SHP77 treated with DMSO at 0.1 percent for 48 hours (cell line): ENCODE results near the gene SLC36A2.
"Not testable (repeated sequence)": the region's sequence is repeated elsewhere in the genome, so short reads cannot be mapped to it uniquely, and the experiment has no call there.

Experiments
- DNase-seq: peaks from one replicate; lab custom pipeline; 2025; lab: John Stamatoyannopoulos, UW

SLC36A2 gene

DNA sequence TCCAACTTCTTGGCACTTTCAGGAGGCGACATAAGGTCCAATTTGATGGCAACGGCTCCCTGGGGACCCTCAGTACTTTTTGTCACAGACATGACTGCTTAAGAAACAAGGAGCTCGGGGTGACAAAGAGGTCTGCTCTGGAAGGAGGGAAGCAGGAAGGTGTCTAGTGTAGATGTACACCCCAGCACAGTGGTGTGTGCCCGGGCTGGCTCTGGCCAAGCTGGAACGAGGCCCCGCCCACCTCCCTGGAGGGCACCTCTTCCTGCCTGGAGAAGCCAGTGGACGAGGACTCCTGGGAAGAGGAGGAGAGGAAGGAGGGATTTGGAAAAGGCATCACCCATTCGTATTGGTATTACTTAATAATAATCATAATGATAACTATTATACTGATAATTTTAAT, at the start of gene SLC36A2:
Gene SLC36A2, minus strand, starts transcription at position 191 of the 400 bp plus-strand sequence. Its CDS starts 99 bp downstream, at position 92.
- DNase-seq = no peak

DNA sequence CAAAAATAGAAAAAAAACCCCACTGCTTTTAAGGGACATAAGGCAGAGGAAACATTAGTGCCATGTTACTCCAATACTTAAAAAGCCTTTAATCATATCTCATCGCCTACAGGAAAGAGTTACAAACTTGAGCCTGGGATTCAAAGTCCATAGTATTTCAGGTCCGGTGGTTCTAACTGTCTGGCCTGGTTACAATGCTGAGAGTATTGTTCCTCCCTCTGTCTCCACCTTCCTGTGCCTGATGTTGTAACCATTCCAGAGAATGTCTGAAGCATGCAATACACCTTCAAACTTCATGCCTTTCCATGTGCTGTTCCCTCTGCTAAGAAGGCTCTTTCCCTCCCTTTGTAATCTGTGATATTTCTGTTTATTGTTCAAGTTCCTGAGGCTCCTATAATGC, 41.6 kb upstream of the SLC36A2 start:
- DNase-seq = no peak

DNA sequence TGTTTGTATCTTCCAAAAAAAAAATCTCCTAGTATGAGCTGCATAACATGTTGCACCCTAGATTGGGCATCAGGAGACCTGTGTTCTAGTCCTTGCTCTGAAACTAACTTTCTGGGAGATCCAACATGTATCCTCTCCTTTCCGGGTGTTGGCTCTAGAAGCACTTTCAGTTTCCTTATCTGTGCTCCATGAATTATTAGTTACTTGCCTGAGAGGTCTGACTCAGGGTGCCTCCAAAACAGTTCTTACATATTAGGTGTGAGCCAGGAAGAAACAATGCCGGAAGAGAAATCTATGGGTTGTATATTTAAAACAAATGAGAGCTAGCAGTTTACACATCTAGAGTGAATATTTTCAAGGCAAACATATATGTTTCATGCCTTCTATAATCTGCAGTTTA, 36.7 kb upstream of the SLC36A2 start:
- no peak for DNase-seq

DNA sequence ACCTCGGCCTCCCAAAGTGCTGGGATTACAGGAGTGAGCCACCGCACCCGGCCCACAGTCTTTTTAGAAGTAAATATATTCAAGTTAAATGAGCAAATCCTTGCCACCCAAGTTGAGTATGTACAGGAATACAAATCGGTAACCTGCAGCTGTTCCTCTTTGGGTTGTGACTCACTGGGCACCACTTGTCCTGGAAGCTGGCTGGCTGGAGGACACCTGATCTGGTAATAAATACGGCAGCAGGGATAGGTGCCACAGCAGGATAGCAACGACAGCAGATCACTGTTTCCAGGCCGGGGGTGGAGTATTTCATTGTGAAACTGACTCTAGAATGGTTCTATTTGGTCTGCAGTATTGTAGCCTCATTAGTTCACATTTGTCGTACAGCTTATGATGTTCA, 35.7 kb upstream of the SLC36A2 start:
- DNase-seq = peak; percentile 6

DNA sequence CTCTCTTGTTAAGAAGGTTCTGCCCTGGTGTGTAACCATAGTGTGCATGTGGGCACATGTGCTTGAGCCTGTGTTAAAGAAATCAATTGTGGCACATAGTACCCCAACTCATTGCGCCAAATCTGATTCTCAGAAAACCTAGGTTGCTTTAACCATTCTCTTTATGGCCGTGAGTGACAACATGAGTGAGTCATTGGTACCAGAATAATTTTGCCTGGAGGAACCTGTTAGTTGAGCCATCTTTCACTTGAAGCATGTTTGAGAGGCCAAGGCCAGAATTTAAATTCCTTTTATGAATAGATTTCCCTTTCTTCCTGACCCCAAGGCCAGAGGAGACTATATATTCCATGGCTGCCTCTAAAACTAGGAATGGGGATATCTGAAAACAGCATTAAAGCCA, 35.2 kb upstream of the SLC36A2 start:
- no peak for DNase-seq

DNA sequence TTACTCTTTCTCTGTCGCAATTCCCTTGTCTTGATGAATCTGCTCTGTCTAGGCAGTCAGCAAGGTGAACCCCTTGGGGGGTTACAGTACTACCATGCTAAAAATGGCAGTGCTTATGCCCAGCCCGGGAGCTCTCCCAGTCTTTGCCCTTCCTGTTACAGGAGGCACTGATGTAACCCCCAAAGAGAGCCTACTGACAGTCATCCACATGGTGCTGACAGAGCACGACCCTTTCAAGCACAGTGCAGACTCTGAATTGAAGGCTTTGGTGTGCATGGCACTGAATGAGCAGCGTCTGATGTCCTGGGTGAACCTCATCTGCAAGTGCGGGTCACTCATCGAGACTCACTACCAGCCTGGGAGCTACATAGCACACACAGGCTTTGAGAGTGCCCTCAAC, 34.5 kb upstream of the SLC36A2 start:
- DNase-seq = no peak

DNA sequence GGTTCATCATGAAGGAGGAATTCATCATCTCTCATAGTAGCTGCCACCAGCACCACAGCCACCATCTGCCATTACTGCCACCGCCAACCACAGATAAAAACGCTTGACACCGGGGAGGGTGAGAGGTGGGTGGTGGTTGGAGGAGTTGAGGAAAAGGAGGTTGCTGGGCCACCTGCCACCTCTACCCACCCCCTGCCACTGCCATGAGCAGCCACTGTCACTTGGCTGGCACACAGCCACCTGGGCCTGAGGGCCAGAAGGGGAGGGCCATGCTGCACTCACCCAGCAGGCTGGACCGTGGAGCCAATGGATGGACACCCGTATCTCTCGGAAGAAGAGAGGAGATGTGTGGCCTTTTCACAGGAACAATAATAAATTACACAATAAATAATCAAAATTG, 31.3 kb upstream of the SLC36A2 start:
- no peak for DNase-seq

DNA sequence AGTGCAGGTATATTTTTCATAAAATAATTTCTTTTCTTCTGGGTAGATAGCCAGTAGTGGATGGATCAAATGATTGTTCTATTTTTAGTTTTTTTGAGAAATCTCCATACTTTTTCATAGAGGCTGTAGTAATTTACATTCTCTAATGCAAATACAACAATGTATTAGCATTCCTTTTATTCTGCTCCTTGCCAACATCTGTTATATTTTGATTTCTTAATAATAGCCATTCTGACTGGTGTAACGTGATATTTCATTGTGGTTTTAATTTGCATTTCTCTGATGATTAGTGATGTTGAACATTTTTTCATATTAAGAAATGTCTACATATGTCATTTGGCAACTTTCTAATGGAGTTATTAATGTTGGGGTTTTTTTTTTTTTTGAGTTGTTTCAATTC, 27.2 kb upstream of the SLC36A2 start:
- DNase-seq = no peak

DNA sequence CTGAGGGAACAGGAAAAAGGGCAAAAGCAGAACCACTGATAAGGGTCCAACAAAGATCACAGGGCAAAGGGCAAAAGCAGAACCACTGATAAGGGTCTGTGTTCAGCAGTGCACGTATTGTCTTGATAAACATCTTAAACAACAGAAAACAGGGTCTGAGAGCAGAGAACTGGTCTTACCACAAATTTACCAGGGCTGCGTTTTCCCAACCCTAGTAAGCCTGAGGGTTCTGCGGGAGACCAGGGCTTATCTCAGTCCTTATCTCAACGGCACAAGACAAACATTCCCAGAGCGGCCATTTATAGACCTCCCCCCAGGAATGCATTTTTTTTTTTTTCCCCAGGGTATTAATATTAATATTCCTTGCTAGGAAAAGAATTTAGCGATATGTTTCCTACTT, 19.7 kb upstream of the SLC36A2 start:
- DNase-seq = not testable (repeated sequence)

DNA sequence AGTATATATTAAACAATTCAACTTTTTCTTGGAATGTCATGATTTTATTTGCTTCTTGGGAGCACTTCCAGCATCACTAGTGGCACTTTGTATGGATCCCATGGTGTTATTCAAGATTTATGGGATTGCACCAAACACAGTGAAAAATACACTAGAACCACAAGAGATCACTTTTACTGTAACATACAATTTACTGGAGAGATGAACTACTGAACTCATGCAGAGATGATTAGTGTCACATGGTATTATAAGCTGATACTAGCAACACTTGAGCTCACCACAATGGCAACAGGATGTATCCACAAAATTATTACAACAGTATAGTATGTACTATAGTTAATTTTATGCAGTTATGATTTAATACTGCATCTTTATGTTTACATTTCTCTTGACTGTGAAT, 16.3 kb upstream of the SLC36A2 start:
- no peak for DNase-seq

DNA sequence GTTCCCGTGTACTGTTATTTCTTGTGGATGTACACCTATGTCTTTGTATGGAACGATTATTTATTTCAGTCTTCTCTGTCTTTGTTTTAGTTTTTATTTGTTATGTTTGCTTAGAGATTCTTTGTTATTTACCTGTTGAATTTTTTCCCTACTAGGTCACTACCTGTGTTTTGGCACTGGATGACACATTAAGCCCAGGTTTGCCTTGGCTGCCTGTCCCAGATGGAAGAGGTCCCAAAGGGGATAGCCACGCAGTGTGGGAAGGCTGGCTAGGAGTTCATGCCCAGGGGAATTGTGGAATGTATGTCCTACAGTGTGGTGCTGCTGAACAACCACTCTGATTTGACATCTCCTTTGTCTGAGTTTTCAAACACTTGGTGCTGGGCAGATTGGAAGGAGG, 15.6 kb upstream of the SLC36A2 start:
- no peak for DNase-seq

DNA sequence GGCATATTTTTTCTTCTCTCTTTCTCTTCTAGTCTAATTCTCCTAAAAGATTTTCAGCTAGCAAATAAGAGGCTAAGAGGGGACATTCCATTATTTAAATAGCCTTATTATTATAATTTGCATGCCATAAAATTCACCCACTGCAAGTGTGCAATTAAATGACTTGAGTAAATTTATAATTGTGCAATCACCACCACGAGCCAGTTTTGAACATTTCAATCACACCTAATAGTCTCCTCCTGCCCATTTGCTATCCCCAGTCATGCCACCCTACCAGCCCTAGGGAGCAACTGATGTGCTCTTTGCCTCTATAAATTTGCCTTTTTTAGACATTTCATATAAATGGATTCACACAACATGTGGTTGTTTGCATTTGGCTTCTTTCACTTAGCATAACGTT, 12.0 kb upstream of the SLC36A2 start:
- DNase-seq = no peak

DNA sequence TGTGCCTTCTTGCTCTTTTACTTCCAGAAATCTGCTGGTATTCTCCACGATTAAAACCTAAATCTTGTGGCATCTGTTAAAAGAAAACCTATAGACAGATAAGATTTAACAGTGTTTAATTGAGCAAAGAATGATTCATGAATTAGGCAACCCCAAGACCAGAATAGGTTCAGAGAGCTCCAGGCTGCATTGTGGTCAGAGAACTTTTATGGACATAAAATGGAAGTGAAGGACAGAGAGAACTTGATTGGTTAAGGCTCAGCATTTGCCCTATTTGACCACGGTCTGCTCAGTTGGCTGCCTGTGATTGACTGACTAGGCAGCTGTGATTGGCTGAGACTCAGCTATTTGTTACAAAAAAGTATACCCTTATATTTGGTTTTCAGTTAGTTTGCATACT, 10.4 kb upstream of the SLC36A2 start:
- no peak for DNase-seq

DNA sequence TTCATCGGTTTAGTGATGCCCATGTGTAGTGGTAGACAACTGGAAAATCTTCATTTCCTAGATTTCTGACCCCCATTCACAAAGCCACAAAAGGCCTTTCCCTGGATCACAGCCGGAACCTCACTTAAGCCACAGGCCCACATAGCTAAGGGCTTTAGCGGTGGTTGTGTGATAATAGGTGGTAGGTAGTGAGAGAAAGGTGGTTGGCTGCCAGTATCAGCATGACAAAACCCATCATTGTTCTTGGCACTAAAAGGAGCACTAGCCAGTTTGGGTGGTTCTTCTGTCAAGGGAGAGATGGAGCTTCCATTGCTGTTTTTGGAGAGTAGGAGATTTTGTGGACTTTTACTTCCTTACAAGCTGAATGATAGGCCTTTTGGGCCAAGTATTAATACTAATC, 9.7 kb upstream of the SLC36A2 start:
- DNase-seq = no peak

DNA sequence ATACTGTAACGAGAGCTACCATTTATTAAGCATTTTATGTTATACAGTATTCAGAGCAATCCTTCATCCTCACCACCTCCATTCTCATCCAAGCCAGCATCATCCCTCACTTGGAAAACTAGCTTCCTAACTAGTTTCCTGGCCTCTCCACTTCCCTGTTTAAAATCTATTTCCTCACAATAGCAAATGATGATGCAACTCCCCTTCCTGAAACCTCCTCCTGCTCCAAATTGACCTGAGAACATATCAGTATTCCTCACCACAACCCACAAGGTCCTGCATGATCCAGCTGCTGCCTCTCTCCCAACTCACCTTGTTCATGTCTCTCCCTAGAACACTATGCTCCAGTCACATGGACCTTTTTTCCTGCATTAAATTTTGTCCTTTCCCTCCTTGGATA, 4.3 kb upstream of the SLC36A2 start:
- no peak for DNase-seq

DNA sequence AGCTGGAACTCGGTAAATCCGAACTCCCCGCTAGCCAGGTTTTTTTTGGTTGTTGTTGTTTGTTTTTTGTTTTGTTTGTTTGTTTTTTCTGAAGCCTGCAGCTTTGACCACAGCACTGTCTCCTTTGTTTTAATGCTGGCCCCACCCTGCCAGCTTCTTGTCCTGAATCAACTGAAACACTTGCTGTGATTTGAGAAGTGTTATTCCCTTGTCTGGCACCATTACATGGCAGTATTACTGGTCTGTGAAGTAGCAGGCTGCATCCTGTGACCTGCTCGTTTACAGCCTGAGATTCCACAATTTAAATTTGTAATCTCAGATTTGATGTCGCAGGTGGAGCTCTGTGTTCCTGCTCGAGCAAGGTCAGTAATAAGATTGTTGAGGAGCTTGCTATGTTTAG, 1.4 kb upstream of the SLC36A2 start:
- no peak for DNase-seq

DNA sequence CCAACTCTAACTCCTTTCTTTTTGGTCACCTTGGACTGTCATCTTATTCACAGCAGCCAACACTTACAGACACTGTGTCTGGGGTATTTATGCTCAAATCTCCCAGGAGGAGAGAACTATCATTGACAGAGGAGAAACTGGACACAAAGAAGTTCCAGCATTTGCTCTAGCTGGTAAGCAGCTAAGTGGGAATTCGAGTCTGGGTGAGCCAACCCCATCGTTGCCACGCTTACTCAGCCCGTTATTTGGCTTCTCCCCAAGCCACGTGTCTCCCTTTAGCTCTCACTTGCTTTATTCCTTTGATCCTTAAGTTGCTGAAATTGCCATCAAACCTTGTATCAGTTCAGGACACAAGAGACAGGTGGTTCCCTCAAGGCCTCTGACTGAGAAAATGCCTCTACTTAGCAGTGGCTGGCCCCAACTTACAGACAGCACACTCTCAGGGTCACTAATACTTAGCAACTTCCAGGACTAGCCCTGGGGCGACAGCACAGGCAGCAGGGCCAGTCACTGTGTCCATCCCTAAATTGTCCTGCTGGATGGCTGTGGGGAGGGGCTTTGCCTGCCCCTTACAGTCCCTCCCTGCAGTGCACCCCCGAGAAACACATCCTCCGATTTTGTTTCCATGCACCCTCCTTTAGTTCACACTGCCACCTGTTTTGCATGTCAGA, 1.4 kb downstream of the SLC36A2 start:
- DNase-seq = no peak

DNA sequence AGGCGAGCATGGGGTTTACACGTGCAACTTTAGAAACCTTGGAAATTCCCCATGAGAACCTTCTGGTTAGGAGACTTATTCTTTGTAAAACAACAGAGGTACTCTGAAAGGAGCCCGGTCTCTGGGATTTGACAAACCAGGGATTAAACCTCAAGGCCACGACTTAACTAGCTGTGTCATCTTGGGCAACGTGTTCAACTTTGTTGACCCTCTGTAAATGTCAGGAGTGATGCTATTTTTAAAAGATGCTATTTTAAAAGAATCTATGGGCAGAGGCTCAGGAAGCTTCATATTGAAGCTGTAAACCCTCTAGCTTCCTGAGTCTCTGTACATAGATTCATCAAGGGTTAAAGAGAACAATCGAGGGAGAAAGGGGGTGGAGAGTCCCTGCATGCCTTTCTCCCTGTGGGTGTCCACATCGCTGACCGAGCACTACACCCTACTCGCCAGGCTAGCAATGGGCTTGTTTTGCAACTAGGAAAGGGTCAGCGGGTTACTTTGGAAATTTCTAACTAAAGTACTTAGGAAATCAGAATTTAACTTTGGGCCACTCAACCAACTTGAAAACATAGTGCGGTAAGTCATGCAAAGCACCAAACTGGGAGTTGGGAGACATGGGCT, 2.1 kb downstream of the SLC36A2 start:
- no peak for DNase-seq

DNA sequence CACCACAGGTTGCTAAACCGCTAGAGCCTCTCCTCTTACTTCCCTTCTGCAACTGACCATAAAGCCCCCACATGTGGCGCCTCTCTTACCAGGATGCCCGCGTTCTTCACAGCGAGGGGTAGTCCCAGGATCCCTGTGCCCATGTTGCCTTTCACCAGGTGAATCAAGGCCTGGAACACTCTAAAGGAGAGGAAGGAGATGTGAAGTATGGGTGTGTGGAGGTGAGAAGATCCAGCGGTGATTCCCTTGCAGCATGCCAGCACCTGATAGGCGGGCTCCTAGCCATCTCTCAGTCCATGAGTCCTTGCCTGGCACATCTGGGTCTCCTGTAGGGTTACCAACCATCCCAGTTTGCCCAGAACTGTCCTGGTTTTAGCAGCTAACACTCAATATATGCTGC, 3.3 kb downstream of the SLC36A2 start:
- no peak for DNase-seq

DNA sequence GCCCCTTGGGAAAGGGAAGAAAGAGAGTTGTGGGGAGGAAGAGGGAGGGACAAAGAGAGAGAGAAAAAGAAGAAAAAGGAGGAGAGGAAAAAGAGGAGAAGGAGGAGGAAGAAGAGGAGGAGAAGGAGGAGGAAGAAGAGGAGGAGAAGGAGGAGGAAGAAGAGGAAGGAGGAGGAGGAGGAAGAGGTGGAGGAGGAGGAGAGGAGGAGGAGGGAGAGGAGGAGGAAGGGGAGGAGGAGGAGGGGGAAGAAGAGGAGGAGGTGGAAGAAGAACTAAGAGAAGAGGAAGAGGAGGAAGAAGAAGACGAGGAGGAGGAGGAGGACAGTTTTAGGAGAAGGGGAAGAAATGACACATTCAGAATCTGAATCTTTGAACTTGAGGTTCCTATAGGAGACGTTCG, 7.4 kb downstream of the SLC36A2 start:
- no peak for DNase-seq

DNA sequence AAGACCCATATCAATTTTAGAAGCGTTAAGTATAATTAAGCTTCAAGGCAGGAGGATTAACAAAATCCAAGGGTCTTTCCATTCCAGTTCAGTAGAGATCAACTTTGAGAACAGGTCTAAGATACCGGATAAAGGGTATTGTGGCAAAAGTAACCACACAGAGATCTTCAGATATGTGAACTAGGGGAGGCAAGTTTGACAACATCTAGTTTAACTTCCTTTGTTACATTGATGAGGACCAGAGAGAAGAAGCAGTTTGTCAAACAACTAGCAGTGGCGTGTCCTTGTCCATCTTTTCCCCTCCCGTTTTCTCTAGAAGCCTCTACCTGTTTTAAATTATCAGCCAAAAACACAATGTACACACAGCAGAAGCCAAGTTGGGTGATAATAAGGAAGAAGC, 8.6 kb downstream of the SLC36A2 start:
- no peak for DNase-seq

DNA sequence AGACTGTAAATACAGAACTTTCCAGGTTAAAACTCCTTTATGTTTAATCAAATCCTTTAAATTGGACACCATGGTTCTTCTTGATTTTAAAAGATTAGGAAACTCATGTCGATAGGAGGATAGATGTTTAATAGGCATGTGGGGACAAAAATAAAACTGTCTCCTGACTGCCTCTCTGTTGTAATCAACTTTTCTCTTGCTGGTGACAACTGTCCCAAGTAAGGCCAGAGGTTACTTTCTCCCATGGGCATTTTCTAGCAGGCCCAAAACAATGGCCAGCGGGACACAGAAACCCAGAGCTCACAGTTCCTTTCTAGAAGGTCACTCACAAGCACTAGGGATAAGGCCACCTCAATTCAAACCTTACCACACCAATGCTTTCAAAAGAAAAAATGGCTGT, 14.5 kb downstream of the SLC36A2 start:
- DNase-seq = no peak

DNA sequence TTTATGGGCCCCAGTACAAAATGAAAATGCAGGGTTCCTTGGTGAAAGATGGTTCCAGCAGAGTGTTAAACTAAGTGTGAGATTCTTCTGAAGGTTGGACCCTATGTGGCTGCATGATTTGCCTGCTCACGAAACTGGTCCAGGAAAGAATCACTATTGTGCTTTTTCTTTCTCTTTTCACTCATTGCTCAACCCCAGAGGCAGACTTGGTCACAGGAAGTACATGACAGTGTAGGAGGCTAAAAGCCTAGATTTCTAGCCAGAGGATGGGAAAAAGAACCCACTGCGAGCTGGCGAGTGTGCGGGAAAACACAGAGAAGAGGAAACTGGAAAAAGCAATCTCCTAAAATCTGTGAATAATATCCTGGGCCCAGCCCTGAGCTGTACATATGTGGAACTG, 18.6 kb downstream of the SLC36A2 start:
- no peak for DNase-seq

DNA sequence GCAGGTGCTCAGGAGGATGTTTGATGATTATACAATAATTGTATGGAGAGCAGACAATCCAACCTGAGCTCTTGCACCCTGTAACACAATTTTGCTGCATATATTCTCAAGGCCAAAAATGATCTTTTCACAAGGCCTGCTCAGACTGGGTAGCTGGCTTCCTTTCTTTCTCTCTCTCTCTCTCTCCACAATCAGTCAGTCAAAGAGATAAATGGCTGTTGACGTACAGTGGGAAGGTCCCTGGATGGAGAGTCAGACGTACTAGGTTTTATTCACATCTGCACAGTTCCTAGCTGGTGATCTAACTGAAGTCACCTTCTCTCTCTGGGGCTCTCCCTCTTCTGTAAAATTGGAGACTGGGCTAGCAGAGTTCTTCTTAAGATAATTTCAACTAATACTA, 19.8 kb downstream of the SLC36A2 start:
- DNase-seq = no peak
